ENCODE measurements around the gene PARN. TPM values are rescaled to one million over a fixed set of nuclear protein-coding genes. Genes with fewer than 3 reads are reported as not detected.
A peak's percentile ranks its signal among the peaks of the same experiment; 100 is the strongest.
"Not testable (repeated sequence)": the region's sequence is repeated elsewhere in the genome, so short reads cannot be mapped to it uniquely, and the experiment has no call there.

Gene PARN
- total RNA-seq, 1 experiment from 2014 or later = 27.2 TPM

DNA sequence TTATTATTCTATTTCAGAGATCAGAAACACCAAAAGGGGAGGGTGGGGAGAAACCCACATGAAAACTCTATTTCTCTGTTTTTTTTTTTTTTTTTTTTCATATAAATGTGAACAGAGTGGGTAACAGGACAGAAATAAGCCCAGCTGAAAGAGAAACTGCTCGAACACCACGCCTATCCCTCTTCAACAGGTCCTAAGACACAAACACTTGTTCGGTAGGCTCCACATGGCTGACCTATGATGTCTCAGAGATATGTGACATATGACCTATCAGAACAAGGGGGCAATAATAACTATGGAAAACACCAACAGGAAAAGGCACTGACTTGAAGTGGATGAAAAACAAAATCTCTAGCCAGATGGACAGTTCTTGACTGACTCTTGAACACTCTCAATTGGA, 44.8 kb downstream of the PARN start:
- no peak for DNase-seq (ENCODE audit: low spot score)
- in situ Hi-C loops (cut with HindIII; ENCODE audit: low sequenced_read_pairs) = no loop called here

DNA sequence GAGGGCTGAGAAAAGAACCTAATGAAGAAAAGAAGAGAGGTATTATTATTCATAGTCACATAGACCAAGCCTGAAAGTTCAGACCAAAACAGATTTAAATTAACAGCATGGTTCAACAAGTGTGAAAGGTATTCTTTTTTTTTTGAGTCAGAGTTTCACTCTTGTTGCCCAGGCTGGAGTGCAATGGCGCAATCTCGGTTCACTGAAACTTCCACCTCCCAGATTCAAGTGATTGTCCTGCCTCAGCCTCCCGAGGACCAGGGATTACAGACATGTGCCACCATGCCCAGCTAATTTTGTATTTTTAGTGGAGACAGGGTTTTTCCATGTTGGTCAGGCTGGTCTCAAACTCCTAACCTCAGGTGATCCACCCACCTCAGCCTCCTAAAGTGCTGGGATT, 49.1 kb downstream of the PARN start:
- in situ Hi-C loops (cut with HindIII; ENCODE audit: low sequenced_read_pairs); DNase-seq (ENCODE audit: low spot score): not testable (repeated sequence)

GRCh38 chr16:14579266-14579665, 50.8 kb downstream of the PARN start:
- no peak for DNase-seq (ENCODE audit: low spot score)

GRCh38 chr16:14576532-14576931, 53.5 kb downstream of the PARN start:
- in situ Hi-C loops (cut with HindIII; ENCODE audit: low sequenced_read_pairs) = no loop called here
- DNase-seq (ENCODE audit: low spot score) = no peak

More at GRCh38 chr16:14579266-14579665, 50.8 kb downstream of the PARN start:
- in situ Hi-C loops (cut with HindIII; ENCODE audit: low sequenced_read_pairs) = no loop called here

DNA sequence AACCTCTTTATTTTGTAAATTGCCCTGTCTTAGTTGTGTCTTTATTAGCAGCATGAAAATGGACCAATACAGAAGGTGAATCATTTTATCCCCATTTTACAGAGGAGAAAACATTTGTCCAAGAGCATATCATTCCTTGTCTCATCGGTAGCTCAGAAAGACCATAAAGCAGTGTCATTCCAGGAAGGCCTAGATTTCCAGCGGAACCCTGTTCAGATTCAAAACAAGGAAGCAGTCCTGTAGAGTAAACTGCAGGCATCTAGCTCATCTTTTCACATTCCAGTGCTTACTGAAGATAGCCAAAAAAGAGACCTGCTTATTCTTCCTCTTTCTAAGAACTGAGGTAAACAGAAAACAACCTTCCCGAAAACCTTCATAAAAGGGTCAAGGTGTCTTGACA, 54.0 kb downstream of the PARN start:
- in situ Hi-C loops (cut with HindIII; ENCODE audit: low sequenced_read_pairs) = no loop called here
- DNase-seq (ENCODE audit: low spot score) = no peak

- in situ Hi-C loops (cut with HindIII; ENCODE audit: low sequenced_read_pairs); DNase-seq (ENCODE audit: low spot score): not testable (repeated sequence)
These were observed 55.2 kb downstream of the PARN start for GRCh38 chr16:14574698-14575415.

- in situ Hi-C loops (cut with HindIII; ENCODE audit: low sequenced_read_pairs) = no loop called here
These were observed 57.5 kb downstream of the PARN start for GRCh38 chr16:14572535-14572934.

GRCh38 chr16:14569213-14569612, 60.8 kb downstream of the PARN start:
- in situ Hi-C loops (cut with HindIII; ENCODE audit: low sequenced_read_pairs) = no loop called here
- no peak for DNase-seq (ENCODE audit: low spot score)

More at GRCh38 chr16:14572535-14572934, 57.5 kb downstream of the PARN start:
- DNase-seq (ENCODE audit: low spot score) = no peak

- in situ Hi-C loops (cut with HindIII; ENCODE audit: low sequenced_read_pairs) = no loop called here
- DNase-seq (ENCODE audit: low spot score) = no peak
These were observed 63.5 kb downstream of the PARN start for GRCh38 chr16:14566599-14566998.

- in situ Hi-C loops (cut with HindIII; ENCODE audit: low sequenced_read_pairs) = no loop called here
- DNase-seq (ENCODE audit: low spot score) = no peak
These were observed 64.4 kb downstream of the PARN start for GRCh38 chr16:14565688-14566025.

DNA sequence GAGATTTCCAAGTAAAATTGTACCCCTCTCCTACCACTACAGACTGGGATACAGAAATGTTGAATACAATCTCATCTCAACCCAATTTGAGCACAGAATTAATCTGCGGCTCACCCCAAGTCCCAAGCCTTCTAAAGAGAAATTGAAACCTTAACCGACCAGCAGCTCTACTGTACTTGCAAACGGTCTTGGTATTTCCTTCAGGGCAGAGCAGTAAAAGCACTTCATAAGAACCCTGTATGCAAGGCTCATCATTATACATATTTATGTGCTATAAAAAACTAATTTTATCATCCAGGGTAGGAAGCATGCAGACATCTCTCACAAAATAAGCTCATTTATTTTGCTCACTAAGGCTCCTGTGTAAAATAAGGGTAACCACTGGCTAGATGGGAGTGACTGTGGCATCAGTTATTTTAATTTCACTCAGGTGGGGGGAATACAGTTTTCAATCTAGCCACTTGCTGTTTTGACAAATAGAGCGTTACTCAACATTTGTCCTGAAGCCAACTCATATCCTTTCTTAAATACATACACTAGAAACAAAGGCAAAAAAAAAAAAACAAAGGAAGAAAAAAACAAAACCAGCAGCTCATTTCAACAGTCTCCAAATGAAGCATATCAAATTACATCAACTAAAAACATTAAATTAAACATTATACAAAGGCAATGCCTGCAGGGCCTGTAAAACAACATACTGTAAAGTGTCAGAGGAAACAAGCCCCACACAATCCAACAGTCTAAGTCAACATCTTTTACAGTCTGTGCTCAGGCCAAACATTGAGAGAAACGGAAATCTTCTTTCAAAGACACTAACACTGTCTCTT, 65.0 kb downstream of the PARN start:
- no peak for DNase-seq (ENCODE audit: low spot score)
- in situ Hi-C loops (cut with HindIII; ENCODE audit: low sequenced_read_pairs) = no loop called here

GRCh38 chr16:14564323-14564722, 65.7 kb downstream of the PARN start:
- in situ Hi-C loops (cut with HindIII; ENCODE audit: low sequenced_read_pairs) = no loop called here
- DNase-seq (ENCODE audit: low spot score) = peak; percentile 18

- in situ Hi-C loops (cut with HindIII; ENCODE audit: low sequenced_read_pairs) = no loop called here
- no peak for DNase-seq (ENCODE audit: low spot score)
These were observed 67.2 kb downstream of the PARN start for GRCh38 chr16:14562691-14563491.

DNA sequence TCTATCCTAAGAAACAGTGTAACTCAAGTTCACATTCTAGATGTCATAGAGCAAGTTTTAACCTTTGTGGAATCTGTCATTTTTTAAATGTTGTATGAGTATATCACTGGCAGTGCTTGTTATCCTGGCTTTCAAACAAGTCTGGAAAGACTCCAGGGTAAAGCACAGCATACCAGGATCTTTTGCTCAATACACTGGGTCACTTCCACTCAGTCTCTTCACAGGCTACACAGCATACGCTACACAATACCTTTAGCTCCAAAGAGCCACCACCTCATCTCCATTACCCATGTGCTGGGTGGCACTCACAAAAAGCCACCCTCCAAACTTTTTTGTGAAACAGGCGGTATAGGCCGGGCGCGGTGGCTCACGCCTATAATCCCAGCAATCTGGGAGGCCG, 69.5 kb downstream of the PARN start:
- no peak for DNase-seq (ENCODE audit: low spot score)
- in situ Hi-C loops (cut with HindIII; ENCODE audit: low sequenced_read_pairs) = no loop called here

GRCh38 chr16:14559809-14560241, 70.2 kb downstream of the PARN start:
- in situ Hi-C loops (cut with HindIII; ENCODE audit: low sequenced_read_pairs) = no loop called here
- DNase-seq (ENCODE audit: low spot score) = no peak

GRCh38 chr16:14553447-14553846, 76.6 kb downstream of the PARN start:
- DNase-seq (ENCODE audit: low spot score) = no peak
- in situ Hi-C loops (cut with HindIII; ENCODE audit: low sequenced_read_pairs) = no loop called here

GRCh38 chr16:14549789-14550153, 80.3 kb downstream of the PARN start:
- in situ Hi-C loops (cut with HindIII; ENCODE audit: low sequenced_read_pairs) = no loop called here
- no peak for DNase-seq (ENCODE audit: low spot score)

DNA sequence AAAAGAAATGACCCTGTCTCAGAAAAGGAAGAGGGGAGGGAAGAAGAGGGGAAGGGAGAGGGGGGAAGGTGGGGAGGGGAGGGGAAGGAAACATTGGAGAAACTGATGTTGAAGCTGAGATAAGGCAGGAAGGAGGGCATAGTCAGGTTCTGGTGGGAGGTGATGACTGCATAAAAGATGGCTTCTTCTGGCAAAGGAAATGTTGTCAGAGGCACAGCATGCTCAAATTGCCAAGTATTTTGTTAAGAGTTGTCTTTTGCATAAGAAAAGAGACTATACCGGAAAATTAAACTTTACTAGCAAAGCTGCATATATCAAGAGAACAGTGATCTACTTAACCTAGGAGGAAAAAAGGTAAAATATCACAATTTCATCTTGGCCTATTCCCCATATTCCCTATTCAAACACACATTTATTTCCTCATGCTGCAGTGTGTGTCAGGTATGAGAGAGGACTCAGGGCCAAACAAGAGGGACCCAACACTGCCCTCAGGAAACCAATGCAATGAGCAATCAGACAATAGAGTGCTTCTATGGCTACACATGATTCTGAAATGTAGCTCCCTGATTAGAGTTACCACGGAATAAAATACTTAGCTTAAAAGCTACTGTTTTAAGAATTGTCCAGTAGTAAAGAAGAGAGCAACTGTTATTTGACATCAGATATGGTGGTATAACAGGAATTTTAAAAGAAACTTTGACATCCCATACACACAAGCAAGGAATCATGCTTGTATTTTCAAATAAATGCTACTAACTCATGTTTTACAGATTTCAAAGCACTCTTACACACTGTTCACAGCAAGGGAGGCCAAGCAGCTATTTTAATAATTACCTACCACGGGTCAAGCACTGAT, 80.9 kb downstream of the PARN start:
- no peak for DNase-seq (ENCODE audit: low spot score)
- in situ Hi-C loops (cut with HindIII; ENCODE audit: low sequenced_read_pairs) = no loop called here

GRCh38 chr16:14545346-14545884, 84.6 kb downstream of the PARN start:
- in situ Hi-C loops (cut with HindIII; ENCODE audit: low sequenced_read_pairs) = no loop called here
- DNase-seq (ENCODE audit: low spot score) = no peak

Data from G401 (cell line).